ENCODE results near the gene GPC1.

Gene GPC1

DNA sequence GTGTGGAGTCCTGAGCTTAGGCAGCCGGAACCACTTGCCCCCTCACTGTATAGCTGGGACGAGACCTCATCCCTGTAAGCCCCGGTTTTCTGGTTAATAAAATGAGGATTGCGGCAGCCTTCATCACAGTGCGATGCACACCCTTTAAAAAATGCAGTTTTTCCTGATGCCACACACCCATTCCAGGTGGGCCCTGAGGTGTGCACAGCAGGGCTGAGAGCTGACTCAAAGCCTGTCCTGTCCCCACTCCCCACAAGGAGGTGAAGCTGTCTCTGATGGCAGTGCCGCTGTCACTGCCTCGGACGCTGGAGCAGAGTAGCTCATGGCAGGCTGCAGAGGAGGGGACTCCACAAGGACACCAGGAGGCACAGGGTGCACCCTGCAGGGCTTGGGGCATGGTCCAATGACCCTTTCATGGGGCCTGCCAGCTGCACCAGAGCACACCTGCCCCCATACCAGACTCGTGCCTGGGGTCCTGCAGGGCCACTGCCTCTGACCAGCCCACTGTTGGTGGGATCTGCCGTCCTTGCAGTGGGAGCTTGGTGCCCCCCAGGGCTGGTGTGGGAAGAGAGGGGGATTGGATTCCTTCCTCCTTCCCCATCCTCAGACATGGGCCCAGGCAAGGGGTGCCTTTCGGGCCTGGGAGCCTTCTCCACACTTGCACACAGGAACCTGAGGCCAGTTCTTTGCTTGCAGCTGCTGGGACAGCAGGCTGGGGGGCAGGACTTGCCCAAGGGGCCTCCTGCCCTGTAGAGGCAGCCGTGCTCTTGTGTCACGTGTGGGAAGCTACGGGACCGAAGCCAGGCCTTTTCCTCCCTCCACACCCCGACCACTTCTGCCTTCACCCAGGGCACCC lies 22.8 kb downstream of the GPC1 start:
- DNase-seq, result no peak

DNA sequence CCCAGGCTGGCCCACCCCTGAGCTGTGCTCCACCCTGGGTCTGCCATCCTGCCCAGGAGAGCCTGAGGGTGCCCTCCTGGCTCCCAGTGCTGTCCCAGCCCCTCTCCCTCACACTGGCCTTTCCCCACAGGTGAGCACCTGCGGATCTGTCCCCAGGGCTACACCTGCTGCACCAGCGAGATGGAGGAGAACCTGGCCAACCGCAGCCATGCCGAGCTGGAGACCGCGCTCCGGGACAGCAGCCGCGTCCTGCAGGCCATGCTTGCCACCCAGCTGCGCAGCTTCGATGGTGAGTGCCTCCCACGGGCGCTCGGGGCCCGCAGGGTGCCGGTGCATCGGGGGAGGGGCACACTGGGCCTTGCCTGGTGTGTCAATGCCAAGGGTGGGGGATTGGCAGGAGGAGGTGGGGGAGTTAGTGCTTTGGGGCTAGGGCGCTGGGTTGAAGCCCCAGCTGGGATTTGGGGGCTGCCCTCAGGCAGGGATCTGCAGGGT lies 23.5 kb downstream of the GPC1 start:
- DNase-seq, result peak; percentile 42

GRCh38 chr2:240459401-240460252 lies 24.2 kb downstream of the GPC1 start:
- peak; percentile 54 for DNase-seq

GRCh38 chr2:240460253-240460711 lies 24.8 kb downstream of the GPC1 start:
- peak; percentile 37 for DNase-seq

GRCh38 chr2:240460781-240461431 lies 25.4 kb downstream of the GPC1 start:
- DNase-seq, result peak; percentile 55

- no peak for DNase-seq
These were observed 26.1 kb downstream of the GPC1 start for GRCh38 chr2:240461471-240462072.

DNA sequence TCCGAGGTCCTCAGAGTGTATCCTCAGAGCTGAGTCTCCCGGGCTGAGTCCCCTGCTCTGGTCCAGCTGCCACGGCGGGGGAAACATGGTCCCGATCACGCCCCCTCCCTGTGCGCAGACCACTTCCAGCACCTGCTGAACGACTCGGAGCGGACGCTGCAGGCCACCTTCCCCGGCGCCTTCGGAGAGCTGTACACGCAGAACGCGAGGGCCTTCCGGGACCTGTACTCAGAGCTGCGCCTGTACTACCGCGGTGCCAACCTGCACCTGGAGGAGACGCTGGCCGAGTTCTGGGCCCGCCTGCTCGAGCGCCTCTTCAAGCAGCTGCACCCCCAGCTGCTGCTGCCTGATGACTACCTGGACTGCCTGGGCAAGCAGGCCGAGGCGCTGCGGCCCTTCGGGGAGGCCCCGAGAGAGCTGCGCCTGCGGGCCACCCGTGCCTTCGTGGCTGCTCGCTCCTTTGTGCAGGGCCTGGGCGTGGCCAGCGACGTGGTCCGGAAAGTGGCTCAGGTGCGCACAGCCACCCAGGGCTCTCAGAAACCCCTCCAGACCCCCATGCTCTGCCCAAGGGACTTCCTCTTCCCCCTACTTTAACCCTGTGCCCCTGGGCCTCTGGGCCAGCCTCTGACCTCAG lies 26.7 kb downstream of the GPC1 start:
- peak; percentile 45 for DNase-seq

DNA sequence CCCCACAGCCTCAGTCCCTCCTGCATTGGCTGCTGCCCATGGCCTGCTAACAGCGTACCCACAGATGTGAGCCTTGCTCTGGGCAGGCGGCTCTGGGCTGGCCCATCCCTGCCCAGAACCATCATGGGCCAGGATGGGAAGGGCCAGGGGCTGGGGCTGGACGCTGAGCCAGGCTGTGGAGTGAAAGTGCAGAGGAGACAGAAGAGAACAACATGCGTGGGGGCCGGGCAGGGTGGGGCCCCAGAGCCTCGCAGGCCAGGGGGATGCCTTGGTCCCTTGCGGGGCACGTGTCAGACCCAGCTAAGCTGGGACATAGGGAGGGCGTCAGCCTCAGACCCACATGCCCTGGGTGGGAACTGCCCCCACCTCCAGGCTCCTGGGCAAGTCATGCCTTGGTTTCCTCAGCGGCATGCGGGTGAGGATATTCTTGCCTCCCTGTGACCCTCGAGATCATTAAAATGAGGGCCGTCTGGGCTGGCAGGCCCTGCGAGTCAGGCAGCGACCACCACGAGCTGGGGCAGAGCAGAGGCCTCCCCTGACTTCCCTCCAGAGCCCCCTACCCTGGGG lies 27.3 kb downstream of the GPC1 start:
- peak; percentile 28 for DNase-seq

- DNase-seq, result peak; percentile 50
These were observed 27.9 kb downstream of the GPC1 start for GRCh38 chr2:240463274-240463865.

- DNase-seq, result no peak
These were observed 28.5 kb downstream of the GPC1 start for GRCh38 chr2:240463866-240464481.

DNA sequence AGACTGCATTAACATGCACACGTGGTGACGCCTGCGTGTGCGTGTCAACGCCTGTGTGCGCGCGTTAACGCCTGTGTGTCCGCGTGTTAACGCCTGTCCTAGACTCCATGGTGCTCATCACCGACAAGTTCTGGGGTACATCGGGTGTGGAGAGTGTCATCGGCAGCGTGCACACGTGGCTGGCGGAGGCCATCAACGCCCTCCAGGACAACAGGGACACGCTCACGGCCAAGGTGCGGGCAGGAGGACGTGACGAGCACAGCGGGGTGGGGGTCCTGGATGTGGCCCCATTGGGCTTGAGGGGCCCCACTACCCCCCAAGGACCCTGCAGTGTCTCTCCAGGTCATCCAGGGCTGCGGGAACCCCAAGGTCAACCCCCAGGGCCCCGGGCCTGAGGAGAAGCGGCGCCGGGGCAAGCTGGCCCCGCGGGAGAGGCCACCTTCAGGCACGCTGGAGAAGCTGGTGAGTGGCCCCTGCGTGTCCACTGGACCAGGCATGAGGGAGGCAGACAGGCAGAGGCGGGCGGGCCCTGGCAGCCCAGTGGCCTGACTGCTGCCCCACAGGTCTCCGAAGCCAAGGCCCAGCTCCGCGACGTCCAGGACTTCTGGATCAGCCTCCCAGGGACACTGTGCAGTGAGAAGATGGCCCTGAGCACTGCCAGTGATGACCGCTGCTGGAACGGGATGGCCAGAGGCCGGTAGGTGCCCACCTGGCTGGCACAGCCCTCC lies 29.2 kb downstream of the GPC1 start:
- peak; percentile 47 for DNase-seq

DNA sequence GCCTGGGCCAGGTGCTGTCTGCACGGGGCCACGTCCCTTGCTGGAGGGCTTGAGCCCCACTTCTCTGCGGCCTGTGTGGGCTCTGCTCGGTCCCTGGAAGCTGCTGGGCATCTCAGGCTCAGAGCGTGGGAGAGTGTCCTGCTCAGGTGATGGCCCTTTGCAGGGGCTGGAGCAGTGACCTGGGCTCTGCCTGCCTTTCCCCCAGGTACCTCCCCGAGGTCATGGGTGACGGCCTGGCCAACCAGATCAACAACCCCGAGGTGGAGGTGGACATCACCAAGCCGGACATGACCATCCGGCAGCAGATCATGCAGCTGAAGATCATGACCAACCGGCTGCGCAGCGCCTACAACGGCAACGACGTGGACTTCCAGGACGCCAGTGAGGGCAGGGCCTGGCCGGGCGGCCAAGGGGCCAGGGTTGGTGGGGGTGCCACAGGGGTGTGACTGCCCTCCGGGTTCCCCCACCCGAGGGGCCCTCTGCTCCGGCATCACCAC lies 29.9 kb downstream of the GPC1 start:
- no peak for DNase-seq

DNA sequence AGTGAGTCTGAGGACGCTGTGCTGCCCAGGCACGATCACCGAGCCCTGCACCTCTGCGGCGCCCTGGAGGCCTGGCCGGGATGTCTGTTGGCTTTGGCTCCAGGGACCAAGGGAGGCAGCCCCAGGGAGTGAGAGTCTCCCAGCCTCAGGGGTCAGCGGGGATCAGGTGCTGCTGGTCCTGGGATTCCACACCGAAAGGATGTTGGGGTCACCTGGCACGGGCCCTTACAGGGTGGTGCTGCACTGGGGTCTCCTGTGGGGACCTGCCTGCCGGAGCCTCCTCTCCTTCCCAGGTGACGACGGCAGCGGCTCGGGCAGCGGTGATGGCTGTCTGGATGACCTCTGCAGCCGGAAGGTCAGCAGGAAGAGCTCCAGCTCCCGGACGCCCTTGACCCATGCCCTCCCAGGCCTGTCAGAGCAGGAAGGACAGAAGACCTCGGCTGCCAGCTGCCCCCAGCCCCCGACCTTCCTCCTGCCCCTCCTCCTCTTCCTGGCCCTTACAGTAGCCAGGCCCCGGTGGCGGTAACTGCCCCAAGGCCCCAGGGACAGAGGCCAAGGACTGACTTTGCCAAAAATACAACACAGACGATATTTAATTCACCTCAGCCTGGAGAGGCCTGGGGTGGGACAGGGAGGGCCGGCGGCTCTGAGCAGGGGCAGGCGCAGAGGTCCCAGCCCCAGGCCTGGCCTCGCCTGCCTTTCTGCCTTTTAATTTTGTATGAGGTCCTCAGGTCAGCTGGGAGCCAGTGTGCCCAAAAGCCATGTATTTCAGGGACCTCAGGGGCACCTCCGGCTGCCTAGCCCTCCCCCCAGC lies 30.5 kb downstream of the GPC1 start:
- DNase-seq, result peak; percentile 50

DNA sequence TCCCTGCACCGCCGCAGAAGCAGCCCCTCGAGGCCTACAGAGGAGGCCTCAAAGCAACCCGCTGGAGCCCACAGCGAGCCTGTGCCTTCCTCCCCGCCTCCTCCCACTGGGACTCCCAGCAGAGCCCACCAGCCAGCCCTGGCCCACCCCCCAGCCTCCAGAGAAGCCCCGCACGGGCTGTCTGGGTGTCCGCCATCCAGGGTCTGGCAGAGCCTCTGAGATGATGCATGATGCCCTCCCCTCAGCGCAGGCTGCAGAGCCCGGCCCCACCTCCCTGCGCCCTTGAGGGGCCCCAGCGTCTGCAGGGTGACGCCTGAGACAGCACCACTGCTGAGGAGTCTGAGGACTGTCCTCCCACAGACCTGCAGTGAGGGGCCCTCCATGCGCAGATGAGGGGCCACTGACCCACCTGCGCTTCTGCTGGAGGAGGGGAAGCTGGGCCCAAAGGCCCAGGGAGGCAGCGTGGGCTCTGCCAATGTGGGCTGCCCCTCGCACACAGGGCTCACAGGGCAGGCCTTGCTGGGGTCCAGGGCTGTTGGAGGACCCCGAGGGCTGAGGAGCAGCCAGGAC lies 31.2 kb downstream of the GPC1 start:
- DNase-seq, result peak; percentile 44

DNA sequence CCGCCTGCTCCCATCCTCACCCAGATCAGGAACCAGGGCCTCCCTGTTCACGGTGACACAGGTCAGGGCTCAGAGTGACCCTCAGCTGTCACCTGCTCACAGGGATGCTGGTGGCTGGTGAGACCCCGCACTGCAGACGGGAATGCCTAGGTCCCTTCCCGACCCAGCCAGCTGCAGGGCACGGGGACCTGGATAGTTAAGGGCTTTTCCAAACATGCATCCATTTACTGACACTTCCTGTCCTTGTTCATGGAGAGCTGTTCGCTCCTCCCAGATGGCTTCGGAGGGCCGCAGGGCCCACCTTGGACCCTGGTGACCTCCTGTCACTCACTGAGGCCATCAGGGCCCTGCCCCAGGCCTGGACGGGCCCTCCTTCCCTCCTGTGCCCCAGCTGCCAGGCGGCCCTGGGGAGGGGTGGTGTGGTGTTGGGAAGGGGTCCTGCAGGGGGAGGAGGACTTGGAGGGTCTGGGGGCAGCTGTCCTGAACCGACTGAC lies 31.7 kb downstream of the GPC1 start:
- peak; percentile 47 for DNase-seq

GRCh38 chr2:240467659-240468302 lies 32.3 kb downstream of the GPC1 start:
- peak; percentile 43 for DNase-seq

DNA sequence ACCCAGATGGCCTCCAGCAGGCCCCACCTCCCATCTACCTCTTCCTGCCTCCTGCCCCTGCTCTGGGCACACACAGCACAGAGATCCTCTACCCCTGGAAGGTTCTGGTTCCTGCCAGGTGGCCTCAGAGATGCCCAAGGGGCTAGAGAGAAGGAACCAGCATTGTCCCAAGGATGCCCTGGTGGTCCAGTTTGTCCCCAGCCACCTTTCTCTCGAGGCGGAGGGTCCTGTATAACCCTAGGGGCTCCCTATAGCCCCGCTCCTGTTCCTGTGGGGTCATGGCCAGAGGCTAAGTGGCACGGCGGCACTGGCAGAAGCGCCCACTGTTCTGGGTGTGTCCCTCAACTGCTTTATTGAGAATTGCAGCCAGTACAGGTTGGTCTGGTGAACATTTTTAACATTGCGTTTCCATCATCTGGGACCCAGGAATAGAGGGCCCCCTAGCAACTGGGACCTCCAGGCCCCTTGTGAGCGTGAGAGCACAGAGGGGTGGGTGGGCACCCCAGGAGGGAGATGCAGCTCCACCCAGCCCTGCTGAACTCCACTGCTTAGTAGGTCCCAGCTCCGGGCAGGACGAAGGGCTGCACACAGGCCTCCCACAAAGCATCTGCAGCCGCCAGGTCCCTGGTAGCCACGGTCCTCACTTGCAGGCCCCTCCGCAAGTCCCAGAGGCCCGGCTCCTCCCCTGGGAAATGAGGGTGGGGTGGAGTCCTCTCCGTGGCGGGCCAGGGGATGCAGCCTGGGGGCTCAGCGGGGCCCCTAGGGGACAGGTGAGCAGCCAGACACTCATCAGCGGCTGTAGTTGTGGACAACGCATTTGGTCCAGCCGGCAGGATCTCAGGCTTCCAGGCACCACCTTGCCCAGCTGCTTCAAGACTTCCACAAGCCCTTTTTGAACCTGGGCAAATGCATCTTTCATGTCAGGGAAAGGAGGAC lies 33.1 kb downstream of the GPC1 start:
- DNase-seq, result no peak

Measured in islet precursor cell (in vitro differentiated cells).